WTC11 (cell line): ENCODE measurements around the gene DNAJC18.

Source experiments
- CREM ChIP-seq: sonication (generic); formaldehyde crosslinking; IDR thresholded peaks from 2 replicates; pipeline ENCODE4 v1.8.1; 2022; ENCODE audit warnings: mild to moderate bottlenecking, missing genetic modification reagents, moderate library complexity
- CTCF ChIP-seq: fragments of 200-600 bp; IDR thresholded peaks from 2 replicates; pipeline ENCODE4 v1.8.0; 2022; ENCODE audit warnings: antibody characterized with exemption
- ZNF219 ChIP-seq: sonication (generic); formaldehyde crosslinking; IDR thresholded peaks from 2 replicates; pipeline ENCODE4 v1.8.0; 2023; ENCODE audit warnings: missing genetic modification reagents, mild to moderate bottlenecking, borderline replicate concordance
- ZNF416 ChIP-seq: fragments of 250-450 bp; sonication (Bioruptor Pico); IDR thresholded peaks from 2 replicates; pipeline ENCODE4 v1.9.0; 2021; ENCODE audit warnings: mild to moderate bottlenecking, inconsistent platforms
- TF ChIP-seq, protein P1 (sequence below): sonication (generic); formaldehyde crosslinking; conservative IDR thresholded peaks from 2 replicates; pipeline ENCODE4 v1.8.1; 2022; ENCODE audit warnings: mild to moderate bottlenecking, missing genetic modification reagents
- TF ChIP-seq, protein P2 (sequence below): sonication (generic); formaldehyde crosslinking; IDR thresholded peaks from 2 replicates; pipeline ENCODE4 v1.8.1; 2023; ENCODE audit warnings: mild to moderate bottlenecking, missing genetic modification reagents, borderline replicate concordance

DNA sequence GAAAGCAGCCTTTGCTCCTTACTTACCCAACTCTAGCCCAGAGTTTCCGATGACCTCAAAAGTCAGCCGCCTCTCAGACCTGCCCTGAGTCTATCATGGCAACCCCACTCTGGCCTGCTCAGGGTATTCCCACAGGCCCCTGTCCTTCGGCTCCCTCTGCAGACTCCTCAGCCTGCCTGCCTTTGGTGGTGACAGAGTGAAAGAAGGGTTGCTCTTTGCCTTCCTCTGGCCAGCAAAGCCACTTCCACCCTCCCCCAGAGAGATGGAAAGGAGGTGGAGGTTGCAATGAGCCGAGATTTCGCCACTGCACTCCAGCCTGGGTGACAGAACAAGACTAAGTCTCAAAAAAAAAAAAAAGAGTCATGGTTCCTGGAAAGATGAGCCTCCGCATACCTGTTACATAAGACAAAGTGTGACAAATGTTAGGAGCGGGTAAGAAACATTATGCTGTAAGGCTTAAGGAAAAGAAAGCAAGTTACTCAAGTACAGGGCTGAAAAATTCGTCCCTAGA, 29.2 kb upstream of the DNAJC18 start:
- TF ChIP-seq CTCF (no peak), ZNF416 (CRISPR knock-in tag) (no peak), ZNF219 (no peak), CREM (CRISPR knock-in tag) (no peak)
- TF ChIP-seq, protein P1, sequence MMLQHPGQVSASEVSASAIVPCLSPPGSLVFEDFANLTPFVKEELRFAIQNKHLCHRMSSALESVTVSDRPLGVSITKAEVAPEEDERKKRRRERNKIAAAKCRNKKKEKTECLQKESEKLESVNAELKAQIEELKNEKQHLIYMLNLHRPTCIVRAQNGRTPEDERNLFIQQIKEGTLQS, result no peak
- TF ChIP-seq, protein P2, sequence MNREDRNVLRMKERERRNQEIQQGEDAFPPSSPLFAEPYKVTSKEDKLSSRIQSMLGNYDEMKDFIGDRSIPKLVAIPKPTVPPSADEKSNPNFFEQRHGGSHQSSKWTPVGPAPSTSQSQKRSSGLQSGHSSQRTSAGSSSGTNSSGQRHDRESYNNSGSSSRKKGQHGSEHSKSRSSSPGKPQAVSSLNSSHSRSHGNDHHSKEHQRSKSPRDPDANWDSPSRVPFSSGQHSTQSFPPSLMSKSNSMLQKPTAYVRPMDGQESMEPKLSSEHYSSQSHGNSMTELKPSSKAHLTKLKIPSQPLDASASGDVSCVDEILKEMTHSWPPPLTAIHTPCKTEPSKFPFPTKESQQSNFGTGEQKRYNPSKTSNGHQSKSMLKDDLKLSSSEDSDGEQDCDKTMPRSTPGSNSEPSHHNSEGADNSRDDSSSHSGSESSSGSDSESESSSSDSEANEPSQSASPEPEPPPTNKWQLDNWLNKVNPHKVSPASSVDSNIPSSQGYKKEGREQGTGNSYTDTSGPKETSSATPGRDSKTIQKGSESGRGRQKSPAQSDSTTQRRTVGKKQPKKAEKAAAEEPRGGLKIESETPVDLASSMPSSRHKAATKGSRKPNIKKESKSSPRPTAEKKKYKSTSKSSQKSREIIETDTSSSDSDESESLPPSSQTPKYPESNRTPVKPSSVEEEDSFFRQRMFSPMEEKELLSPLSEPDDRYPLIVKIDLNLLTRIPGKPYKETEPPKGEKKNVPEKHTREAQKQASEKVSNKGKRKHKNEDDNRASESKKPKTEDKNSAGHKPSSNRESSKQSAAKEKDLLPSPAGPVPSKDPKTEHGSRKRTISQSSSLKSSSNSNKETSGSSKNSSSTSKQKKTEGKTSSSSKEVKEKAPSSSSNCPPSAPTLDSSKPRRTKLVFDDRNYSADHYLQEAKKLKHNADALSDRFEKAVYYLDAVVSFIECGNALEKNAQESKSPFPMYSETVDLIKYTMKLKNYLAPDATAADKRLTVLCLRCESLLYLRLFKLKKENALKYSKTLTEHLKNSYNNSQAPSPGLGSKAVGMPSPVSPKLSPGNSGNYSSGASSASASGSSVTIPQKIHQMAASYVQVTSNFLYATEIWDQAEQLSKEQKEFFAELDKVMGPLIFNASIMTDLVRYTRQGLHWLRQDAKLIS (CRISPR knock-in tag), result no peak
